IMR-90 (cell line): ENCODE measurements around the gene SUGCT. TPM values are rescaled to one million over a fixed set of nuclear protein-coding genes. Genes with fewer than 3 reads are reported as not detected.

Source experiments
- ATAC-seq: fragments of 200-7000 bp; cut with Tn5 transposase; 2 replicates; pipeline ENCODE4 v1.9.1; 2020; ENCODE audit warnings: low read depth, mild to moderate bottlenecking, moderate library complexity
- BruUV-seq: library from RNA; stranded (reverse); fragments of 400-500 nt; replicated peaks from 2 replicates; lab custom pipeline; 2021; lab: Mats Ljungman, UMichigan
- CTCF ChIA-PET: fragments of 300-600 bp; formaldehyde crosslinking; extraction: SDS; loops from one replicate; lab custom pipeline; 2021; ENCODE audit warnings: antibody characterized with exemption; lab: Yijun Ruan, JAX
- POLR2A ChIA-PET: fragments of 300-600 bp; sonication (Branson Sonifier 250); formaldehyde crosslinking; loops from one replicate; lab custom pipeline; 2022; ENCODE audit warnings: antibody characterized with exemption; ENCODE audit not compliant: unreplicated experiment; lab: Charles Lee
- DNase-seq: peaks from one replicate; pipeline ENCODE4 v3.0.0; 2013
- H2AFZ ChIP-seq: replicated peaks from 2 replicates; pipeline ENCODE3; 2013; ENCODE audit warnings: low read length, mild to moderate bottlenecking; ENCODE audit not compliant: poor library complexity
- H2AK5ac ChIP-seq: 2 replicates; pipeline ENCODE4 v1.6.1; 2013; ENCODE audit warnings: low read depth, low read length, inconsistent platforms
- H2AK9ac ChIP-seq: replicated peaks from 2 replicates; pipeline ENCODE3; 2013; ENCODE audit warnings: mild to moderate bottlenecking, low read depth, low read length, moderate library complexity; ENCODE audit not compliant: poor library complexity
- H2BK120ac ChIP-seq: 2 replicates; pipeline ENCODE4 v1.6.1; 2013; ENCODE audit warnings: low read depth, low read length, inconsistent platforms
- H2BK15ac ChIP-seq: 3 replicates; pipeline ENCODE4 v1.6.1; 2013; ENCODE audit warnings: low read depth, low read length, inconsistent platforms
- H2BK20ac ChIP-seq: 2 replicates; pipeline ENCODE4 v1.6.1; 2013; ENCODE audit warnings: low read depth, mild to moderate bottlenecking, inconsistent platforms, low read length, moderate library complexity
- H2BK5ac ChIP-seq: 2 replicates; pipeline ENCODE4 v1.6.1; 2013; ENCODE audit warnings: mild to moderate bottlenecking, low read depth, low read length, inconsistent platforms; ENCODE audit not compliant: poor library complexity, severe bottlenecking
- H3K14ac ChIP-seq: replicated peaks from 2 replicates; pipeline ENCODE4 v1.6.1; 2013; ENCODE audit warnings: low read depth, low read length, inconsistent platforms
- H3K18ac ChIP-seq: 2 replicates; pipeline ENCODE4 v1.6.1; 2013; ENCODE audit warnings: low read depth, low read length, control low read depth
- H3K23ac ChIP-seq: 2 replicates; pipeline ENCODE4 v1.6.1; 2013; ENCODE audit warnings: low read depth, low read length, inconsistent platforms
- H3K27ac ChIP-seq: 2 replicates; pipeline ENCODE4 v1.5.1; 2013; ENCODE audit warnings: mild to moderate bottlenecking, control low read depth, low read length; ENCODE audit not compliant: insufficient read depth
- H3K27me3 ChIP-seq: 2 replicates; pipeline ENCODE4 v1.6.1; 2013; ENCODE audit warnings: low read length; ENCODE audit not compliant: control insufficient read depth, insufficient read depth
- H3K36me3 ChIP-seq: 2 replicates; pipeline ENCODE4 v1.6.1; 2013; ENCODE audit warnings: low read length, mixed read lengths; ENCODE audit not compliant: control insufficient read depth, insufficient read depth
- H3K4ac ChIP-seq: 2 replicates; pipeline ENCODE4 v1.6.1; 2013; ENCODE audit warnings: low read depth, low read length, inconsistent platforms
- H3K4me1 ChIP-seq: 2 replicates; pipeline ENCODE4 v1.6.1; 2013; ENCODE audit warnings: low read length, mixed read lengths; ENCODE audit not compliant: control insufficient read depth, insufficient read depth
- H3K4me2 ChIP-seq: 2 replicates; pipeline ENCODE4 v1.6.1; 2013; ENCODE audit warnings: low read depth, mild to moderate bottlenecking, control low read depth, low read length, moderate library complexity
- H3K4me3 ChIP-seq: 2 replicates; pipeline ENCODE4 v1.5.1; 2013; ENCODE audit warnings: low read depth, mild to moderate bottlenecking, control low read depth, low read length, moderate library complexity; ENCODE audit not compliant: insufficient read depth
- H3K56ac ChIP-seq: 2 replicates; pipeline ENCODE4 v1.6.1; 2013; ENCODE audit warnings: low read length, inconsistent platforms; ENCODE audit not compliant: insufficient read depth; ENCODE audit errors: extremely low read depth
- H3K79me1 ChIP-seq, 2 experiments: 2 replicates each; pipeline ENCODE4 v1.6.1; 2013; ENCODE audit warnings: low read length in 2 of 2, inconsistent platforms in 1 of 2, low read depth in 1 of 2
- H3K9ac ChIP-seq: 2 replicates; pipeline ENCODE4 v1.6.1; 2013; ENCODE audit warnings: low read depth, low read length, control low read depth
- H3K9me1 ChIP-seq: 2 replicates; pipeline ENCODE4 v1.6.1; 2013; ENCODE audit warnings: low read length, inconsistent platforms; ENCODE audit not compliant: insufficient read depth
- H3K9me3 ChIP-seq: 2 replicates; pipeline ENCODE4 v1.6.1; 2013; ENCODE audit warnings: low read length; ENCODE audit not compliant: control insufficient read depth, insufficient read depth
- H4K20me1 ChIP-seq: 2 replicates; pipeline ENCODE4 v1.6.1; 2013; ENCODE audit warnings: low read length, inconsistent platforms; ENCODE audit not compliant: insufficient read depth
- H4K5ac ChIP-seq: 2 replicates; pipeline ENCODE4 v1.6.1; 2013; ENCODE audit warnings: mild to moderate bottlenecking, low read depth, low read length, control low read depth
- H4K8ac ChIP-seq, 2 experiments: 2 replicates each; pipeline ENCODE4 v1.6.1; 2013; ENCODE audit warnings: low read depth in 2 of 2, low read length in 2 of 2, control low read depth in 1 of 2, inconsistent platforms in 1 of 2
- H4K91ac ChIP-seq: 2 replicates; pipeline ENCODE4 v1.6.1; 2013; ENCODE audit warnings: low read depth, low read length, inconsistent platforms; ENCODE audit not compliant: insufficient read depth
- MAFK ChIP-seq: IDR thresholded peaks from 2 replicates; pipeline ENCODE4 v1.6.1; 2012; ENCODE audit warnings: low read depth, low read length, improper control_type of control experiment
- MXI1 ChIP-seq: IDR thresholded peaks from 2 replicates; pipeline ENCODE4 v1.6.1; 2012; ENCODE audit warnings: low read depth, mild to moderate bottlenecking, low read length, moderate library complexity, borderline replicate concordance
- WGBS, 2 experiments: methylation state at CpG; one replicate each; pipeline versions ENCODE4 v1.1.5 to v1.1.7; 2013; ENCODE audit warnings: missing lambda C conversion rate in 2 of 2; ENCODE audit not compliant: insufficient read length in 1 of 2; ENCODE audit errors: extremely low coverage in 2 of 2; 5-methylcytosine and 5-hydroxymethylcytosine counted together
- dilution Hi-C: fragments of 300-500 bp; cut with HindIII; formaldehyde crosslinking; loops from one replicate; pipeline ENCODE4 v1.14.3; 2018; ENCODE audit warnings: low sequenced_read_pairs; ENCODE audit not compliant: unreplicated experiment
- in situ Hi-C: fragments of 300-500 bp; cut with MboI; formaldehyde crosslinking; loops from 3 replicates; pipeline ENCODE4 v1.14.3; 2019; ENCODE audit warnings: low sequenced_read_pairs, inconsistent platforms, mixed read lengths
- intact Hi-C: fragments of 100-400 bp; cut with micrococcal nuclease; formaldehyde crosslinking; loops from 2 replicates; pipeline ENCODE4 v1.10.0; 2022
- polyA plus RNA-seq, 3 experiments: library from polyadenylated mRNA; depleted of rRNA; stranded (reverse); fragments of >200 nt; gene quantifications; 2 replicates each; pipeline ENCODE4 v1.2.3, GENCODE V29; 2012; ENCODE audit warnings: low replicate concordance in 1 of 3
- total RNA-seq: library from RNA; depleted of rRNA; stranded (reverse); fragments of >200 nt; gene quantifications from 2 replicates; pipeline ENCODE4 v1.2.3, GENCODE V29; 2012

Gene SUGCT
- total and polyA plus RNA-seq, 2 of the 4 experiments (the other 2 are of a cell fraction): 5.9 to 8.3 TPM

- no peak overlapping the region for H2BK20ac ChIP-seq
- H3K36me3 ChIP-seq: no peaks in the 10 kb centered on the region
- CTCF ChIA-PET: interaction anchor here (0.6 kb wide), 1 partner anchor 17 kb away, joined by 4 read pairs; no protein-coding TSS in a partner anchor
- no peak overlapping the region for H4K5ac ChIP-seq
- H3K9me3 ChIP-seq: no peaks in the 10 kb centered on the region
- intact Hi-C loops: no loop called here
- H3K56ac ChIP-seq: no peak overlapping the region
- ATAC-seq (no peak; the same call in 1 of the 2 replicates), DNase-seq (peak; percentile 8)
- H4K20me1 ChIP-seq: no peaks in the 10 kb centered on the region
- no peak overlapping the region for H2BK15ac ChIP-seq
- no peak overlapping the region for H3K9ac ChIP-seq
- H3K9me1 ChIP-seq: no peaks in the 10 kb centered on the region; the same call in 1 of the 2 replicates
- TF ChIP-seq MAFK (no peak), MXI1 (no peak)
- no peak overlapping the region for H3K4me3 ChIP-seq
- dilution Hi-C loops: no loop called here
- H3K27ac ChIP-seq: no peak overlapping the region
- H2AFZ ChIP-seq: no peak overlapping the region
- no peaks in the 10 kb centered on the region for H3K79me1 ChIP-seq
- H3K4me1 ChIP-seq: no peaks in the 10 kb centered on the region
- no peak overlapping the region for H3K18ac ChIP-seq
- no TSS peak for BruUV-seq
- no peak overlapping the region for H2BK5ac ChIP-seq
- WGBS, 2 experiments: no CpG with 5 or more reads among the region's 2 CpGs
- in situ Hi-C loops: no loop called here
- H4K91ac ChIP-seq: no peak overlapping the region
- no peak overlapping the region for H4K8ac ChIP-seq
- H3K27me3 ChIP-seq: no peaks in the 10 kb centered on the region
- no peak overlapping the region for H3K23ac ChIP-seq
- H2AK5ac ChIP-seq: no peak overlapping the region
- H3K4me2 ChIP-seq: no peak overlapping the region
- no peak overlapping the region for H2AK9ac ChIP-seq
- POLR2A ChIA-PET: no interaction called here
- no peak overlapping the region for H3K4ac ChIP-seq
- no peak overlapping the region for H2BK120ac ChIP-seq
- H3K14ac ChIP-seq: no peak overlapping the region
Observed at GRCh38 chr7:40162516-40162915, 27.7 kb downstream of the SUGCT start.
